Neural cell (in vitro differentiated cells): ENCODE results near the gene BIRC7. TPM values are rescaled to one million over a fixed set of nuclear protein-coding genes. Genes with fewer than 3 reads are reported as not detected.

Experiments
- H2AFZ ChIP-seq: fragments of 200-600, 300-800 bp; sonication (generic), shearing (Covaris generic); 2 replicates; pipeline ENCODE4 v1.6.0; 2014; ENCODE audit warnings: low read depth, mild to moderate bottlenecking, antibody characterized with exemption, low read length, moderate library complexity
- H3F3A ChIP-seq: fragments of 200-600 bp; shearing (Covaris generic); 2 replicates; pipeline ENCODE4 v1.6.1; 2016; ENCODE audit warnings: mild to moderate bottlenecking, moderate library complexity, mixed read lengths, antibody characterized with exemption, low read length; ENCODE audit not compliant: insufficient read depth, poor library complexity, severe bottlenecking
- H3K27ac ChIP-seq: fragments of 200-600, 300-800 bp; sonication (generic), shearing (Covaris generic); 2 replicates; pipeline ENCODE4 v1.5.1; 2014; ENCODE audit warnings: mild to moderate bottlenecking, low read length, moderate library complexity
- H3K27me3 ChIP-seq: fragments of 300-800, 200-600 bp; sonication (generic), shearing (Covaris generic); 2 replicates; pipeline ENCODE4 v1.6.0; 2014; ENCODE audit warnings: mild to moderate bottlenecking, low read depth, low read length, moderate library complexity; ENCODE audit not compliant: insufficient read depth
- H3K36me3 ChIP-seq: fragments of 300-800, 200-600 bp; sonication (generic), shearing (Covaris generic); 2 replicates; pipeline ENCODE4 v1.5.1; 2014; ENCODE audit warnings: mild to moderate bottlenecking, antibody characterized with exemption, low read length, moderate library complexity; ENCODE audit not compliant: insufficient read depth
- H3K4me2 ChIP-seq: fragments of 300-800, 200-600 bp; sonication (generic), shearing (Covaris generic); 2 replicates; pipeline ENCODE4 v1.6.0; 2014; ENCODE audit warnings: mild to moderate bottlenecking, low read length
- H3K4me3 ChIP-seq: fragments of 300-800, 200-600 bp; sonication (generic), shearing (Covaris generic); 2 replicates; pipeline ENCODE4 v1.5.1; 2014; ENCODE audit warnings: mild to moderate bottlenecking, low read length, moderate library complexity
- H3K79me2 ChIP-seq: fragments of 200-600 bp; shearing (Covaris generic); replicated peaks from 2 replicates; pipeline ENCODE4 v1.6.0; 2014; ENCODE audit warnings: mild to moderate bottlenecking, low read length, moderate library complexity; ENCODE audit not compliant: insufficient read depth
- H3K9ac ChIP-seq: fragments of 300-800, 200-600 bp; sonication (generic), shearing (Covaris generic); 2 replicates; pipeline ENCODE4 v1.6.1; 2016; ENCODE audit warnings: mild to moderate bottlenecking, low read length, mixed read lengths
- H3K9me2 ChIP-seq: fragments of 200-600 bp; shearing (Covaris generic); 2 replicates; pipeline ENCODE4 v1.6.1; 2016; ENCODE audit warnings: mild to moderate bottlenecking, low read length, mixed read lengths; ENCODE audit not compliant: insufficient read depth
- H3K9me3 ChIP-seq: fragments of 200-600, 300-800 bp; sonication (generic), shearing (Covaris generic); 2 replicates; pipeline ENCODE4 v1.6.1; 2016; ENCODE audit warnings: mild to moderate bottlenecking, mixed run types, low read length, moderate library complexity, mixed read lengths
- H4K20me1 ChIP-seq: fragments of 200-600 bp; shearing (Covaris generic); 2 replicates; pipeline ENCODE4 v1.6.1; 2016; ENCODE audit warnings: mild to moderate bottlenecking, mixed run types; ENCODE audit not compliant: insufficient read depth
- CTCF ChIP-seq: fragments of 450-650 bp; IDR thresholded peaks from 2 replicates; pipeline ENCODE4 v1.5.1; 2014; ENCODE audit warnings: antibody characterized with exemption, mild to moderate bottlenecking, moderate library complexity; ENCODE audit not compliant: poor library complexity, severe bottlenecking
- EP300 ChIP-seq: fragments of 450-650 bp; conservative IDR thresholded peaks from 2 replicates; pipeline ENCODE4 v1.6.1; 2014; ENCODE audit warnings: antibody characterized with exemption, mild to moderate bottlenecking, moderate library complexity; ENCODE audit not compliant: poor library complexity, severe bottlenecking
- EZH2 ChIP-seq: fragments of 200-600, 300-800 bp; shearing (Covaris generic), sonication (generic); IDR thresholded peaks from 2 replicates; pipeline ENCODE4 v1.6.1; 2014; ENCODE audit warnings: antibody characterized with exemption, low read length, borderline replicate concordance, mild to moderate bottlenecking; ENCODE audit not compliant: insufficient read depth, poor library complexity, severe bottlenecking
- MXI1 ChIP-seq: fragments of 450-650 bp; conservative IDR thresholded peaks from 2 replicates; pipeline ENCODE4 v1.6.1; 2014; ENCODE audit warnings: antibody characterized with exemption, mild to moderate bottlenecking; ENCODE audit not compliant: poor library complexity, severe bottlenecking
- POLR2AphosphoS5 ChIP-seq: IDR thresholded peaks from 2 replicates; pipeline ENCODE4 v1.6.1; 2012
- RAD21 ChIP-seq: fragments of 450-650 bp; conservative IDR thresholded peaks from 2 replicates; pipeline ENCODE4 v1.6.1; 2014; ENCODE audit warnings: antibody characterized with exemption, mild to moderate bottlenecking, moderate library complexity
- REST ChIP-seq: IDR thresholded peaks from 2 replicates; pipeline ENCODE4 v1.6.1; 2012; ENCODE audit warnings: borderline replicate concordance
- SMC3 ChIP-seq: fragments of 450-650 bp; conservative IDR thresholded peaks from 2 replicates; pipeline ENCODE4 v1.6.1; 2014; ENCODE audit warnings: antibody characterized with exemption, mild to moderate bottlenecking, moderate library complexity; ENCODE audit not compliant: poor library complexity
- TAF1 ChIP-seq: IDR thresholded peaks from 2 replicates; pipeline ENCODE4 v1.6.1; 2012; ENCODE audit warnings: low read depth
- polyA minus RNA-seq: library from RNA; depleted of rRNA, polyadenylated mRNA; stranded (reverse); fragments of >200 nt; gene quantifications from 2 replicates; pipeline ENCODE4 v1.2.3, GENCODE V29; 2014
- polyA plus RNA-seq: library from polyadenylated mRNA; depleted of rRNA; stranded (reverse); fragments of >200 nt; gene quantifications from 2 replicates; pipeline ENCODE4 v1.2.3, GENCODE V29; 2014

Gene BIRC7, protein sequence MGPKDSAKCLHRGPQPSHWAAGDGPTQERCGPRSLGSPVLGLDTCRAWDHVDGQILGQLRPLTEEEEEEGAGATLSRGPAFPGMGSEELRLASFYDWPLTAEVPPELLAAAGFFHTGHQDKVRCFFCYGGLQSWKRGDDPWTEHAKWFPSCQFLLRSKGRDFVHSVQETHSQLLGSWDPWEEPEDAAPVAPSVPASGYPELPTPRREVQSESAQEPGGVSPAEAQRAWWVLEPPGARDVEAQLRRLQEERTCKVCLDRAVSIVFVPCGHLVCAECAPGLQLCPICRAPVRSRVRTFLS
- polyA plus RNA-seq = not detected in 2 replicates
- polyA minus RNA-seq = not detected in 2 replicates

DNA sequence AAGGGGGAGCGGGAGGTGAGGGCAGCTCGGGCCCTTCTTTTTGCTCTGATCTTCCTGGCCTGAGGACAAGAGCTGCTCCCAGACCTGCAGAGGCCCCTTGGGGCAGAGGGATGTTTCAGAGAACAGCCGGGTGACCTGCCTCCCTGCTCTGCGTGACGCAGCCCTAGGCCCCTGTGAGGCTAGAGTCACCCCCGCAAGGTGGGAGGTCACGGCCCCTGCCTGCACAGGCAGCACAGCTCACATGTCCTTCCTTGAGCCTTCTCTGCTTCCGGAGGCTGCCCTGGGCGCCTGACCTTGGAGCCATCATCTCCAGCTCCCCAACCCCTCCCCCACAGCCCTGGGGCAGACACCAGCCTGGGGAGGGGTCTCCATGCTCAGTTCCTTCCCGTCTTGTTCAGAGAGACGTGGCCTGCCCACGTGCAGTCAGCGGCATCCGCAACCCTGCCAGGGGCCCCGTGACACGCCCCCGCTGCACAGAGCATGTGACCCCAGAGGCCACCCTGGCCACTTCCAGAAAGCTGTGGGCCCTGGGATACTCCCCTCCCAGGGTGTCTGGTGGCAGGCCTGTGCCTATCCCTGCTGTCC is at the start of gene BIRC7:
BIRC7 (plus strand) TSS at position 507 of the 585 bp plus-strand sequence. CDS start 192 bp downstream, outside the sequence.
- TF ChIP-seq RAD21 = no peak
- TF ChIP-seq MXI1 = no peak
- Histone ChIP-seq H2AFZ (no peak within 1 kb of the TSS), H3K4me3 (no peak within 1 kb of the TSS)

GRCh38 chr20:63186084-63186483 is 49.6 kb upstream of the BIRC7 start:
- Histone ChIP-seq H3K4me3 (no peak overlapping the region), H3K4me2 (no peak overlapping the region), H3K27me3 (no peaks in the 10 kb centered on the region), H3K36me3 (no peaks in the 10 kb centered on the region), H3F3A (no peaks in the 10 kb centered on the region), H3K9ac (no peak overlapping the region), H2AFZ (no peak overlapping the region), H3K79me2 (no peaks in the 10 kb centered on the region), H3K27ac (no peak overlapping the region), H3K9me2 (no peaks in the 10 kb centered on the region), H4K20me1 (peaks cover 4% of the 10 kb centered on the region), H3K9me3 (no peaks in the 10 kb centered on the region)
- TF ChIP-seq REST (no peak), TAF1 (no peak), MXI1 (no peak), POLR2AphosphoS5 (peak; percentile 14), EZH2 (no peak)

More for the DNA sequence above, at the start of gene BIRC7:
- no peak within 1 kb of the TSS for H3K27ac ChIP-seq
- H4K20me1 ChIP-seq = no peaks in the 10 kb centered on the region
- H3K9me2 ChIP-seq = no peaks in the 10 kb centered on the region
- no peaks in the 10 kb centered on the region for H3K36me3 ChIP-seq
- H3K9ac ChIP-seq = no peak within 1 kb of the TSS
- H3K79me2 ChIP-seq = no peaks in the 10 kb centered on the region
- H3F3A ChIP-seq = no peaks in the 10 kb centered on the region
- H3K4me2 ChIP-seq = no peak within 1 kb of the TSS
- no peaks in the 10 kb centered on the region for H3K27me3 ChIP-seq
- H3K9me3 ChIP-seq = no peaks in the 10 kb centered on the region

GRCh38 chr20:63186528-63187316 is 49.0 kb upstream of the BIRC7 start:
- TF ChIP-seq POLR2AphosphoS5 (no peak), EZH2 (no peak), SMC3 (no peak), RAD21 (no peak), REST (no peak), EP300 (no peak), TAF1 (no peak), CTCF (no peak)
- Histone ChIP-seq H3K4me3 (no peak overlapping the region), H3K4me2 (no peak overlapping the region), H3F3A (no peaks in the 10 kb centered on the region), H4K20me1 (no peaks in the 10 kb centered on the region), H3K9me2 (no peaks in the 10 kb centered on the region), H3K79me2 (no peaks in the 10 kb centered on the region), H3K27me3 (no peaks in the 10 kb centered on the region), H3K9ac (no peak overlapping the region), H2AFZ (no peak overlapping the region), H3K36me3 (no peaks in the 10 kb centered on the region), H3K9me3 (no peaks in the 10 kb centered on the region), H3K27ac (no peak overlapping the region)
